ENCODE data around the gene CDH2. TPM values are rescaled to one million over a fixed set of nuclear protein-coding genes. Genes with fewer than 3 reads are reported as not detected.

CDH2 gene
- total and polyA plus RNA-seq, 3 experiments from 2014 or later = 0.23 TPM; not detected in 2

DNA sequence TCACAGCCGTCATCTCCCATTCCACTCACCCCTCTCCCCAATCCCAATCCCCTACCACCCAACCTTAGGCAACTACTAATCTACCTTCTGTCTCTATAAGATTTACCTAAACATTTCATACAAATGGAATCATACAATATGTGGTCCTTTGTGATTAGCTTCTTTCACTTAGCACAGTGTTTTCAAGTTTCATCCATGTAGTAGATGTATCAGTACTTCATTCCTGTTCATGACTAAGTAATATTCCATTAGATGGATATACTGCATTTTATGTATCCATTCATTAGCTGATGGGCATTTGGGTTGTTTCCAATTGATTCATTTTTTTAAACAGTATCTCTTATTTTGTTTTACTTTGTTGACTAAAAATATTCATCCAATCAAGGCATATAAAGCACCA, 109.6 kb downstream of the CDH2 start:
- no peak overlapping the region for H3K27ac Mint-ChIP-seq
- no peak overlapping the region for H3K4me3 Mint-ChIP-seq
- H3K27me3 Mint-ChIP-seq = no peaks in the 10 kb centered on the region
- no peaks in the 10 kb centered on the region for H3K4me1 Mint-ChIP-seq
- H3K27ac ChIP-seq (ENCODE audit: low read depth, low read length) = no peak overlapping the region
- no peak overlapping the region for H3K4me3 ChIP-seq (ENCODE audit: low read length)
- H3K9me3 Mint-ChIP-seq = peaks cover 7 to 40% (median 11%) of the 10 kb centered on the region in 5 donors
- no peaks in the 10 kb centered on the region for H3K27me3 ChIP-seq (ENCODE audit: insufficient read depth, low read length, poor library complexity, severe bottlenecking)
- ChIA-PET POLR2A (no interaction called here), CTCF (no interaction called here)
- no peaks in the 10 kb centered on the region for H3K9me3 ChIP-seq (ENCODE audit: low read length)
- H3K36me3 Mint-ChIP-seq = no peaks in the 10 kb centered on the region
- no peaks in the 10 kb centered on the region for H3K4me1 ChIP-seq (ENCODE audit: insufficient read depth, low read length)
- H3K36me3 ChIP-seq (ENCODE audit: insufficient read depth, low read length) = no peaks in the 10 kb centered on the region
- no peak for DNase-seq

DNA sequence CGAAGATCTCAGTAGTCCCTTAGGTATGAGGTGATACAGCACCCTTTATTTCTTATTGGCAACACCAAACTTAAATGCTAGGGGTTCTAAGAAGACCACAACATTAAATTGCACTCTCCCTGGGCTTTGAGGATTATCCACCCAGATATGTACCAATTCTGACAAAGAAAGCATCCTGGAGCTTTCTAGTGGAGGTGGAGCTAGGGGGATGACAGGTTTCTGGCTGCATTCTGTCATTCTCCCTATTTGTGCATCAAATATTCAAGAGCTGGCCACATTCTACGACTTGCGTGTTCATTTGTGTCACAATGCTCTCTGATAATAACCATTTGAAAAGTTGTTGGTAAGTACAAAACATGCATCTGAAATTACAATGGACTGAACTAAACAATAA, 111.1 kb downstream of the CDH2 start:
- no peak overlapping the region for H3K27ac ChIP-seq (ENCODE audit: low read depth, low read length)
- Mint-ChIP-seq H3K36me3 (no peaks in the 10 kb centered on the region), H3K27me3 (no peaks in the 10 kb centered on the region), H3K9me3 (peaks cover 3 to 44% (median 11%) of the 10 kb centered on the region in 5 donors), H3K4me1 (no peaks in the 10 kb centered on the region), H3K4me3 (no peak overlapping the region), H3K27ac (no peak overlapping the region)
- H3K9me3 ChIP-seq (ENCODE audit: low read length) = no peaks in the 10 kb centered on the region
- H3K4me3 ChIP-seq (ENCODE audit: low read length) = no peak overlapping the region
- POLR2A ChIA-PET = no interaction called here
- DNase-seq = no peak
- CTCF ChIA-PET = no interaction called here
- H3K36me3 ChIP-seq (ENCODE audit: insufficient read depth, low read length) = no peaks in the 10 kb centered on the region
- H3K27me3 ChIP-seq (ENCODE audit: insufficient read depth, low read length, poor library complexity, severe bottlenecking) = no peaks in the 10 kb centered on the region
- no peaks in the 10 kb centered on the region for H3K4me1 ChIP-seq (ENCODE audit: insufficient read depth, low read length)

DNA sequence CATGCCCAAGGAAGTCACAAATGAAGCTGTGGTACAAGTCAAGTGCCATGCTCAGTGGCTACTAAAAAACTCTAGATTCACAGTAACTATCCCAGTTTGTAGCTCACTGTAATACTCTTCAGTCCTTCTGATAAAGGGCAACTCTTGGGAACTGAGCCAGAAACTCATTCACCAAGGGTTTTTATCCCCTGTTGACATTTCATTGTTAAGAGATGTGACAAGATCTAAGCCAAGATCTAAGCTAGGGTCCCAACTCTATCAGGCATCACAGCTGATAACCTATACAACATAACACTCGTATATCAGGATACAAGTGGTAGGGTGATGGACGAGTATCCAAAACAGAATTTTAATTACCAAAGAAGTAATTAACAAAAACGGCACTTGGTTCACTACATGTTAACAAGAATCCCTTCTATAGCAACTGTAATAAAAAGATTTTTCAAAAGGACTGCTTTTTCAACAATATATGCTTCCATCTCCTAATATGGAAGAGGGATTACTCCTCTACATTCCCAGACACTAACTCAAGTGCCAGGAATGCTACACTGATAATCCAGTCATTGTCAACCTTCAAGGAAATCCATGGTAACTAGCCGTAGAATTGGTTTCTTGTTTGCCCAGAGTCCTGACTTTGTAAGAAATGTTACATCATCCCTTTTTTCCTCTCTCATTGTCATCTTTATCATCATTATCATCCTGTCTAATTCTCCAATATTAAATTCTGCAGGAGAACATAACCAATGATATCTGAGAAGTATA, 111.7 kb downstream of the CDH2 start:
- H3K27me3 ChIP-seq (ENCODE audit: insufficient read depth, low read length, poor library complexity, severe bottlenecking) = no peaks in the 10 kb centered on the region
- no peaks in the 10 kb centered on the region for H3K27me3 Mint-ChIP-seq
- no peaks in the 10 kb centered on the region for H3K36me3 Mint-ChIP-seq
- ChIA-PET CTCF (no interaction called here), POLR2A (no interaction called here)
- H3K36me3 ChIP-seq (ENCODE audit: insufficient read depth, low read length) = no peaks in the 10 kb centered on the region
- H3K9me3 Mint-ChIP-seq = peaks cover 4 to 44% (median 9%) of the 10 kb centered on the region in 5 donors
- no peak overlapping the region for H3K4me3 Mint-ChIP-seq
- H3K27ac ChIP-seq (ENCODE audit: low read depth, low read length) = no peak overlapping the region
- no peak overlapping the region for H3K4me3 ChIP-seq (ENCODE audit: low read length)
- H3K4me1 Mint-ChIP-seq = no peaks in the 10 kb centered on the region
- no peak overlapping the region for H3K27ac Mint-ChIP-seq
- H3K4me1 ChIP-seq (ENCODE audit: insufficient read depth, low read length) = no peaks in the 10 kb centered on the region
- no peak for DNase-seq
- H3K9me3 ChIP-seq (ENCODE audit: low read length) = no peaks in the 10 kb centered on the region

DNA sequence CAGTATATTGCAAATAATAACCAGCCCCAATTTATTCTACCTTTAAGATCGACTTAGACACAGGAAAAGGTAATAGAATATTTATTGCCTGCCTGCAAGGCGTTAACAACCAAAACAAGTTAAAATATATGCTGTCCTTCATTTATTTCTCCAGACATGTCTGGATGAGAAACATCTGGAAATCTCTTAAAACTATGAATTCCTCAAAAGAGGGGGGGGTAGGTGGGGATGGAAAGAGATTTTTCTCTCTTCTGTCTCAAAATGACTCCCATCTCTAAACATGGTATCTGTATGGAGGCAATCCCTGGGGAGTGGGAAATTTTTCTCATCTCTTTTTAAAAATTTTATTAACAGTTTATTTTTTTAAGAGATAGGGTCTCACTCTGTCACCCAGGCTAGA, 113.0 kb downstream of the CDH2 start:
- Histone ChIP-seq H3K36me3 (ENCODE audit: insufficient read depth, low read length) (no peaks in the 10 kb centered on the region), H3K9me3 (ENCODE audit: low read length) (no peaks in the 10 kb centered on the region), H3K4me3 (ENCODE audit: low read length) (no peak overlapping the region), H3K4me1 (ENCODE audit: insufficient read depth, low read length) (no peaks in the 10 kb centered on the region), H3K27ac (ENCODE audit: low read depth, low read length) (no peak overlapping the region), H3K27me3 (ENCODE audit: insufficient read depth, low read length, poor library complexity, severe bottlenecking) (no peaks in the 10 kb centered on the region)
- ChIA-PET POLR2A (no interaction called here), CTCF (no interaction called here)
- Mint-ChIP-seq H3K27ac (no peak overlapping the region), H3K27me3 (no peaks in the 10 kb centered on the region), H3K36me3 (no peaks in the 10 kb centered on the region), H3K9me3 (peaks cover 8 to 40% (median 10%) of the 10 kb centered on the region in 5 donors), H3K4me3 (no peak overlapping the region), H3K4me1 (no peaks in the 10 kb centered on the region)
- DNase-seq = no peak

DNA sequence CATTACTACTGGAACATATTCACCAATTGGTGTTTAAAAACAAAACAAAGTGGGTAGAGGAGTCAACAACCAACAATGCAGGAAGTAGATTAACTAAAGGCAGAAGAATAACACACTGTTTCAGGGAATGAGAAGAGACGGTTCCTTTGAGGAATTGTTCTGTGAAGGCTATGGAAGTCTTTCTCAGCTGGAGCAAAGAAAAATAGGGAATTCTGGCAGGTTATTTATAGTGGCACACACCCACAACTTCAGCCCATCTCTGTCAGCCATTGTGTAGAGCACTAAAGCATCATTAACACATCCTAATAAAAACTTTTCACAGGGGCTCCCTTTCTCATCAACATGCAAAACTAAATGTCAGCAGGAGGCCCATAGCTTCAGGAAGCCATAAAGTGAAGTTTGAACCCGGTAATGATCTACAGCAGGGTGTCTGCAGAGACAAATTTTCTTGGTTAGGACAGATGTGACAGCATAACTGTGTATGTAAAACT, 113.6 kb downstream of the CDH2 start:
- Mint-ChIP-seq H3K9me3 (peaks cover 8 to 40% (median 10%) of the 10 kb centered on the region in 5 donors), H3K27ac (no peak overlapping the region), H3K27me3 (no peaks in the 10 kb centered on the region), H3K4me1 (no peaks in the 10 kb centered on the region), H3K36me3 (no peaks in the 10 kb centered on the region), H3K4me3 (no peak overlapping the region)
- Histone ChIP-seq H3K27ac (ENCODE audit: low read depth, low read length) (no peak overlapping the region), H3K4me3 (ENCODE audit: low read length) (no peak overlapping the region), H3K36me3 (ENCODE audit: insufficient read depth, low read length) (no peaks in the 10 kb centered on the region), H3K9me3 (ENCODE audit: low read length) (no peaks in the 10 kb centered on the region), H3K27me3 (ENCODE audit: insufficient read depth, low read length, poor library complexity, severe bottlenecking) (no peaks in the 10 kb centered on the region), H3K4me1 (ENCODE audit: insufficient read depth, low read length) (no peaks in the 10 kb centered on the region)
- CTCF ChIA-PET = no interaction called here
- POLR2A ChIA-PET = no interaction called here
- DNase-seq = no peak

DNA sequence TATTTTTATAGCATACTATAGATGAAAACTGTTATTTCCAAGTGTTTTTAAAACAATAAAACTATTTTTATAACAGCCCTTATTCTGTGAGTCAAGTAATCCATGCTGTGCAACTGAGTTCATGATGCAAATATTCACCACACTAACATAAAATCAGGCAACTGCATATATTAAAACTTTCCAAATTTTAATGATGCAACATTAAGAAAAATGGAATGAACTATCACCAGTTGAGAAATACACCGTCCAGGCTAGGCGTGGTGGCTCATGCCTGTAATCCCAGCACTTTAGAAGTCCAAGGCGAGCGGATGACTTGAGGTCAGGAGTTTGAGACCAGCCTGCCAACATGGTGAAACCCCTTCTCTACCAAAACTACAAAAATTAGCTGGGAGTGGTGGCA, 114.5 kb downstream of the CDH2 start:
- no peak overlapping the region for H3K4me3 ChIP-seq (ENCODE audit: low read length)
- Mint-ChIP-seq H3K4me1 (no peaks in the 10 kb centered on the region), H3K27ac (peak overlapping the region in 1 of 8 donors; percentile 33), H3K36me3 (no peaks in the 10 kb centered on the region), H3K9me3 (peaks cover 8 to 40% (median 13%) of the 10 kb centered on the region in 5 donors), H3K27me3 (no peaks in the 10 kb centered on the region), H3K4me3 (no peak overlapping the region)
- H3K4me1 ChIP-seq (ENCODE audit: insufficient read depth, low read length) = no peaks in the 10 kb centered on the region
- no peaks in the 10 kb centered on the region for H3K36me3 ChIP-seq (ENCODE audit: insufficient read depth, low read length)
- H3K27me3 ChIP-seq (ENCODE audit: insufficient read depth, low read length, poor library complexity, severe bottlenecking) = no peaks in the 10 kb centered on the region
- no peak for DNase-seq
- ChIA-PET CTCF (no interaction called here), POLR2A (no interaction called here)
- no peak overlapping the region for H3K27ac ChIP-seq (ENCODE audit: low read depth, low read length)
- H3K9me3 ChIP-seq (ENCODE audit: low read length) = no peaks in the 10 kb centered on the region

DNA sequence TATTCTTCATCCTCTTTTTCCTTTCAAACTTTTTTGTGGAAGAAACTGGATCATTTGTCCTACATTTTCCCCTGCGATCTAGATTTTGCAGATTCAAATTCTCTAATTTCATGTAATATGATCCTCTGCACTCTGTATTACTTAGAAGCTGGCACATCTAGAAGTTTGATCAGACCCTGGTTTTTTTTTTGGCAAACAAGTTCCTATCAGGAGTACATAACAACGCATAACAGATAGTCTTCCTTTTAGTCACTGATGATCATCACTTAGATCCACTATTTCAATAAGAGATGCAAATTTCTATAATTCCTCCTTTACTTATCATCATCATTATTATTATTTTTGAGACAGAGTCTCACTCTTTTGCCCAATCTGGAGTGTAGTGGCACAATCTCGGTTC, 117.1 kb downstream of the CDH2 start:
- ChIA-PET POLR2A (no interaction called here), CTCF (no interaction called here)
- Mint-ChIP-seq H3K4me3 (no peak overlapping the region), H3K27ac (peak overlapping the region in 1 of 8 donors; percentile 43), H3K36me3 (no peaks in the 10 kb centered on the region), H3K27me3 (no peaks in the 10 kb centered on the region), H3K9me3 (peaks cover 4 to 29% (median 10%) of the 10 kb centered on the region in 5 donors), H3K4me1 (no peaks in the 10 kb centered on the region)
- Histone ChIP-seq H3K9me3 (ENCODE audit: low read length) (no peaks in the 10 kb centered on the region), H3K4me3 (ENCODE audit: low read length) (no peak overlapping the region), H3K27me3 (ENCODE audit: insufficient read depth, low read length, poor library complexity, severe bottlenecking) (no peaks in the 10 kb centered on the region), H3K27ac (ENCODE audit: low read depth, low read length) (no peak overlapping the region), H3K36me3 (ENCODE audit: insufficient read depth, low read length) (no peaks in the 10 kb centered on the region), H3K4me1 (ENCODE audit: insufficient read depth, low read length) (no peaks in the 10 kb centered on the region)
- no peak for DNase-seq

DNA sequence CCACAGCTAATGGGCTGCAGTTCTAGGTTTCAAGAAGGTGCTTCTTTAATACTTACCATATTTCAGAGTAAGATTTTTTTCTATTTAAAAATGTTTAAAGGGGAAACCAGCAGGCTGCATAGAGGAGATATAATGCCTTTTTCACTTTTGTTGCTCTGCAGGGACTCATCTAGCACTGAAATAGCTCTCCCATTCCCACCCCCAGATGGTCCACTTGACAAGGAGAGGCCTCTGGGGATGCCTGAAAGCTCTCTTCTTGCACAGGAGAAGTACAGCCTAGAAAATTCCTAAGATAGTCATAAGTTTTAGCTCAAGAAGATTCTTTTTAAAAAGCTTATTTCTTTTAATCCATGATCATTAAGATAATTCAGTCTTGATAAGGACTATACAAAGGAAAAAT, 126.4 kb downstream of the CDH2 start:
- H3K4me3 ChIP-seq (ENCODE audit: low read length) = no peak overlapping the region
- H3K4me1 Mint-ChIP-seq = no peaks in the 10 kb centered on the region
- H3K36me3 Mint-ChIP-seq = no peaks in the 10 kb centered on the region
- no peak overlapping the region for H3K27ac Mint-ChIP-seq
- no peak for DNase-seq
- ChIA-PET POLR2A (no interaction called here), CTCF (no interaction called here)
- no peak overlapping the region for H3K27ac ChIP-seq (ENCODE audit: low read depth, low read length)
- no peaks in the 10 kb centered on the region for H3K36me3 ChIP-seq (ENCODE audit: insufficient read depth, low read length)
- no peaks in the 10 kb centered on the region for H3K9me3 ChIP-seq (ENCODE audit: low read length)
- H3K4me3 Mint-ChIP-seq = no peak overlapping the region
- no peaks in the 10 kb centered on the region for H3K4me1 ChIP-seq (ENCODE audit: insufficient read depth, low read length)
- H3K27me3 ChIP-seq (ENCODE audit: insufficient read depth, low read length, poor library complexity, severe bottlenecking) = no peaks in the 10 kb centered on the region
- no peaks in the 10 kb centered on the region for H3K27me3 Mint-ChIP-seq
- H3K9me3 Mint-ChIP-seq = peaks cover 0 to 38% (median 2%) of the 10 kb centered on the region in 5 donors

All from CD8-positive, alpha-beta memory T cell (primary cell).